ENCODE data around the gene NAA15. TPM values are rescaled to one million over a fixed set of nuclear protein-coding genes. Genes with fewer than 3 reads are reported as not detected.

The NAA15 gene
- polyA plus RNA-seq, 1 of the 3 experiments (the other 2 are of a cell fraction), result 7.1 TPM

Small RNA genes within 50 kb of the gene (small RNA-seq; reads per million reads assigned to genes)
- 0 to 0.26 (median 0) reads per million in 7 experiments for gene RF01225
- 0 reads per million in 7 experiments for gene RNU6-1074P
- 0 to 0.06 (median 0) reads per million in 7 experiments for gene RNU6-1214P

Other genes with a start within 250 kb of the NAA15 start
- gene ELF2, start 124.3 kb upstream of the NAA15 start, polyA plus RNA-seq (2012; rRNA removed), result 14.0 and 19.1 TPM in 2 replicates
- 20.3 and 22.9 TPM in 2 replicates for gene MGARP, start 21.3 kb upstream of the NAA15 start, polyA plus RNA-seq (2012; rRNA removed)
- 75.9 and 101 TPM in 2 replicates for gene NDUFC1, start 972 bp downstream of the NAA15 start, polyA plus RNA-seq (2012; rRNA removed)
- 2.3 and 2.6 TPM in 2 replicates for gene RAB33B, start 152.6 kb downstream of the NAA15 start, polyA plus RNA-seq (2012; rRNA removed)

All from SK-N-SH (cell line).